Heart left ventricle (tissue), 13 donors: ENCODE data around the gene KCNG2.

Experiments
- POLR2A ChIP-seq, 2 donors: fragments of 450-650 bp; IDR thresholded peaks; one replicate each; pipeline ENCODE4 v1.6.1; 2017; ENCODE audit warnings: antibody characterized with exemption in 2 of 2, mild to moderate bottlenecking in 2 of 2, moderate library complexity in 2 of 2
- TF ChIP-seq, protein P1 (sequence below), 12 donors: fragments of 200-600 bp; sonication (generic) in 4 of 12; IDR thresholded peaks; one replicate each; pipeline versions ENCODE4 v1.5.0 to v1.8.0; 2018 to 2022; ENCODE audit warnings: antibody characterized with exemption in 12 of 12, mild to moderate bottlenecking in 5 of 12
- donor health status: ischemic (EF 13 %, LVEDD 7.1; RV severe dilation, severe dysfunction).
- donor health status: DM: no; HTN: yes; CAD: no.
- donor health status: DM: no; HTN: no; CAD: no.
- donor health status: ischemic (EF 25% LVEDD 6.9; RV normal size, moderate dysfunction).
- donor health status: ischemic (EF 25% LVEDD 5.7; RV mildly dilated, moderate dysfunction).
- donor health status: ischemic (EF 35%, LVEDD 5.7; RV mildly dilated, moderate dysfunction).
- donor health status: nonischemic (EF 11% LVEDD 7.7; RV severe dilation, severe dysfunction).
- donor health status: DM: yes; HTN: yes; CAD: no.
- donor health status: PGD.
- donor health status: ischemic (EF 29% LVEDD 5.4; RV normal size, mild dysfunction).
- donor health status: nonischemic (EF 23%, LVEDD 6.1; RV moderate dilation, normal function).

DNA sequence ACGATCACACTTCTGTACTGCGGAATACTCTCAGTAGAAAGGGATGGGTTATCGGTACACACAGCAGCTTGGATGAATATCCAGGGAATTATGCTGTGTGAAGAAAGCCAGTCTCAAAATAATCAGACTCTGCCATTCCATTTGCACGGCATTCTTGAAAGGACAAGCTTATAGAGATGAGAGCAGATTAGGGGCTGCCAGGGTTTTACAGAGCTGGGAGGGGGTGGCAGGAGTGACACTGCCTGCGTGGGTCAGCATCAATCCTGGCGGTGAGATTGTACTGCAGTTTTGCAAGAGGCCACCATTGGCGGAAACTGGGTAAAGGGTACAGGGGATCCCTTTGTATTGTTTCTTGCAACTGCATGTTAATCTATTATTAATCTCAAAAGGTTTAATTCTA is 16.6 kb downstream of the KCNG2 start:
- TF ChIP-seq, protein P1, sequence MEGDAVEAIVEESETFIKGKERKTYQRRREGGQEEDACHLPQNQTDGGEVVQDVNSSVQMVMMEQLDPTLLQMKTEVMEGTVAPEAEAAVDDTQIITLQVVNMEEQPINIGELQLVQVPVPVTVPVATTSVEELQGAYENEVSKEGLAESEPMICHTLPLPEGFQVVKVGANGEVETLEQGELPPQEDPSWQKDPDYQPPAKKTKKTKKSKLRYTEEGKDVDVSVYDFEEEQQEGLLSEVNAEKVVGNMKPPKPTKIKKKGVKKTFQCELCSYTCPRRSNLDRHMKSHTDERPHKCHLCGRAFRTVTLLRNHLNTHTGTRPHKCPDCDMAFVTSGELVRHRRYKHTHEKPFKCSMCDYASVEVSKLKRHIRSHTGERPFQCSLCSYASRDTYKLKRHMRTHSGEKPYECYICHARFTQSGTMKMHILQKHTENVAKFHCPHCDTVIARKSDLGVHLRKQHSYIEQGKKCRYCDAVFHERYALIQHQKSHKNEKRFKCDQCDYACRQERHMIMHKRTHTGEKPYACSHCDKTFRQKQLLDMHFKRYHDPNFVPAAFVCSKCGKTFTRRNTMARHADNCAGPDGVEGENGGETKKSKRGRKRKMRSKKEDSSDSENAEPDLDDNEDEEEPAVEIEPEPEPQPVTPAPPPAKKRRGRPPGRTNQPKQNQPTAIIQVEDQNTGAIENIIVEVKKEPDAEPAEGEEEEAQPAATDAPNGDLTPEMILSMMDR (IDR thresholded peaks at IDR 0.05) = no peak
- no peak for TF ChIP-seq POLR2A (IDR thresholded peaks at IDR 0.05)
